Glutamatergic neuron (in vitro differentiated cells): ENCODE results near the gene RAB11FIP3. TPM values are rescaled to one million over a fixed set of nuclear protein-coding genes. Genes with fewer than 3 reads are reported as not detected.

Experiments used
- DNase-seq: peaks from one replicate; pipeline ENCODE4 v3.0.0; 2022
- H3K27ac Mint-ChIP-seq: one replicate; pipeline ENCODE4 v1.8.0; 2020; ENCODE audit warnings: mild to moderate bottlenecking, mixed read lengths, inconsistent platforms; ENCODE audit not compliant: unreplicated experiment
- H3K27me3 Mint-ChIP-seq: one replicate; pipeline ENCODE4 v1.8.0; 2020; ENCODE audit warnings: mild to moderate bottlenecking, moderate library complexity, mixed read lengths, inconsistent platforms; ENCODE audit not compliant: unreplicated experiment
- H3K36me3 Mint-ChIP-seq: one replicate; pipeline ENCODE4 v1.8.0; 2020; ENCODE audit warnings: mild to moderate bottlenecking, mixed read lengths, inconsistent platforms; ENCODE audit not compliant: unreplicated experiment
- H3K4me1 Mint-ChIP-seq: one replicate; pipeline ENCODE4 v1.8.0; 2020; ENCODE audit warnings: mild to moderate bottlenecking, low read depth, mixed read lengths, inconsistent platforms; ENCODE audit not compliant: unreplicated experiment
- H3K4me3 Mint-ChIP-seq: one replicate; pipeline ENCODE4 v1.8.0; 2020; ENCODE audit warnings: mild to moderate bottlenecking, mixed read lengths, inconsistent platforms; ENCODE audit not compliant: unreplicated experiment
- H3K9me3 Mint-ChIP-seq: one replicate; pipeline ENCODE4 v1.8.0; 2020; ENCODE audit warnings: mild to moderate bottlenecking, moderate library complexity, mixed read lengths, inconsistent platforms; ENCODE audit not compliant: unreplicated experiment
- total RNA-seq: library from RNA; stranded (reverse); fragmentation: NEBNext Ultra II Directional; extraction: Animal tissue kit (Norgen Biotek cat#: 25700); gene quantifications from one replicate; pipeline ENCODE4 v1.2.1, GENCODE V29; 2021; ENCODE audit not compliant: unreplicated experiment
- TF ChIP-seq, protein P1 (sequence below): fragments of 200-600 bp; sonication (generic); IDR thresholded peaks from one replicate; pipeline ENCODE4 v1.5.0; 2021; ENCODE audit not compliant: partially characterized antibody, unreplicated experiment

RAB11FIP3 gene
- total RNA-seq, 1 donor from 2014 or later: 103 TPM

DNA sequence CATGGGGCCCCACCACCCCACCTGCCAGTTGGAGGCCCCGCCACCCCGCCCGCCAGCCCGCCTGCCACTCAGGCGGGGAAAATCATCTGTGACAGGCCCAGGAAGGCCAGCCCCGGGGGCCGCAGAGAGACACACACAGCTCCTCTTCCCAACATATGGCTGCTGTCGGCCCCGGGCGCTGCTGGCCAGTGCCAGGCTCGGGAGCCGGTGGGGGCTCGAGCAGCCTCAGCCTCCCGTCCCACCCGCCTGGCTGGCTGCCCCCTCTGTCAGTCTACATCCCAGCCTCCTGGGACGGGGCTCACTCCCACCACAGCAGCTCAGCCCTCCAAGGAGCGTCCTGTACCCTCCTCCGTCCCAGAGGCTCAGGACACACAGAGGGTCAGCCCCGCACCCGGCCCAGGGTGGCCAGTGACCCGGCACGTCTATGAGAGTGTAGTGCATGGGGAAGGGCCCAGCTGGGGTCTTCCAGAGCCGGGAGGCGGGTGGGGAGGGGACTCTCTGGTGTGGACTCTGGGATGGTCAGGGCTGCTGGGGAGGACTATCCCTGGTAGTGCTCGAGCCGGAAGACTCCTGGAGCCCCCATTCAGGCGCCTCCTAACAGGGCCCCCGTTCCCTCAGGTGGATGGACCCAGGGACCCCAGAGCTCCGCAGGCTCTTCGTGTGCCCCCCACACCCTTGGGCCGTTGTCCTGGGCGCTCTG, 131.2 kb downstream of the RAB11FIP3 start:
- no peaks in the 10 kb centered on the region for H3K27me3 Mint-ChIP-seq
- TF ChIP-seq, protein P1, sequence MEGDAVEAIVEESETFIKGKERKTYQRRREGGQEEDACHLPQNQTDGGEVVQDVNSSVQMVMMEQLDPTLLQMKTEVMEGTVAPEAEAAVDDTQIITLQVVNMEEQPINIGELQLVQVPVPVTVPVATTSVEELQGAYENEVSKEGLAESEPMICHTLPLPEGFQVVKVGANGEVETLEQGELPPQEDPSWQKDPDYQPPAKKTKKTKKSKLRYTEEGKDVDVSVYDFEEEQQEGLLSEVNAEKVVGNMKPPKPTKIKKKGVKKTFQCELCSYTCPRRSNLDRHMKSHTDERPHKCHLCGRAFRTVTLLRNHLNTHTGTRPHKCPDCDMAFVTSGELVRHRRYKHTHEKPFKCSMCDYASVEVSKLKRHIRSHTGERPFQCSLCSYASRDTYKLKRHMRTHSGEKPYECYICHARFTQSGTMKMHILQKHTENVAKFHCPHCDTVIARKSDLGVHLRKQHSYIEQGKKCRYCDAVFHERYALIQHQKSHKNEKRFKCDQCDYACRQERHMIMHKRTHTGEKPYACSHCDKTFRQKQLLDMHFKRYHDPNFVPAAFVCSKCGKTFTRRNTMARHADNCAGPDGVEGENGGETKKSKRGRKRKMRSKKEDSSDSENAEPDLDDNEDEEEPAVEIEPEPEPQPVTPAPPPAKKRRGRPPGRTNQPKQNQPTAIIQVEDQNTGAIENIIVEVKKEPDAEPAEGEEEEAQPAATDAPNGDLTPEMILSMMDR: no peak

DNA sequence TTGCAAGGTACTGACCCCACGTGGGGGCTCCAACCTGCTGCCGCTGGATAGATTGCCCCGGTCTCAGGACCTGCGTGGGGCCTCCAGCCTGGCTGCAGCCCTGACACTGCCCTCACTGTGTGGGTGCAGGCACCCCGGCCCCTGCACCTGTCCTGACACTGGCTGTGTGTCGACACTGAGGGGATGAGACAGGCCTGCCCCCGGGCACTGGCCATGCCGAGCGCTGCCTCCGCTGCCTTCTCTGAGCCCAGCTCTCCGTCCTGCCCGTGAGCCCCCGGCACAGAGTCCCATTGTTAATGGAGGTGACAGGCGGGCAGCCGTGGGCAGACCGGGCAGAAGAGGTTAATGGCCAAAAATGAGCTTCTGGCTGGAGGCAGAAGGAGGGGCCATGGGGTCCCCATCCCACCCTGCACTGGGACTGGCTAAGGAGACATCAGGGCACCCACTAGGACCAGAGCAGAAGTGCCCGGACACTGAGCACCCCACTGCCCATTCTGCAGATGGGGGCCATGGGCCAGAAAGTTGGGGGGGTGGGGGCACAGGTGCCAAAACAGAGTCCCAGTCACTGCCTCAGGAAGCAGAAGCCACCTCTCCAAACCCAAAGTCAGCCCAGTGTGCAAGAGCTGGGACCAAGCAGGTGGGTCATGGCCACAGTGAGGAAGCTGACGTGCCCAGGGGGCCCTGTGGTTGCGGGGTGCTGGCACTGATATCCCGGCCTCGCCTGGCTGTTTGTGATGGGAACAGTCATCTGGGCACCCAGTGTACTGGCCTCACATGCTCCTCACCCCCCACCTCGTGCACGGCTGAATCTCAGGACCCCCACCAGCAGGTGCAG, 132.2 kb downstream of the RAB11FIP3 start:
- Mint-ChIP-seq H3K27me3 (peaks cover 5% of the 10 kb centered on the region), H3K36me3 (no peaks in the 10 kb centered on the region), H3K4me3 (no peak overlapping the region), H3K27ac (no peak overlapping the region), H3K9me3 (peaks cover 4% of the 10 kb centered on the region), H3K4me1 (peaks cover 5% of the 10 kb centered on the region)
- TF ChIP-seq, protein P1: no peak
- no peak for DNase-seq

More for the DNA sequence above, 131.2 kb downstream of the RAB11FIP3 start:
- H3K27ac Mint-ChIP-seq: no peak overlapping the region
- H3K36me3 Mint-ChIP-seq: no peaks in the 10 kb centered on the region
- no peak for DNase-seq
- H3K4me3 Mint-ChIP-seq: no peak overlapping the region
- no peaks in the 10 kb centered on the region for H3K9me3 Mint-ChIP-seq
- no peaks in the 10 kb centered on the region for H3K4me1 Mint-ChIP-seq

DNA sequence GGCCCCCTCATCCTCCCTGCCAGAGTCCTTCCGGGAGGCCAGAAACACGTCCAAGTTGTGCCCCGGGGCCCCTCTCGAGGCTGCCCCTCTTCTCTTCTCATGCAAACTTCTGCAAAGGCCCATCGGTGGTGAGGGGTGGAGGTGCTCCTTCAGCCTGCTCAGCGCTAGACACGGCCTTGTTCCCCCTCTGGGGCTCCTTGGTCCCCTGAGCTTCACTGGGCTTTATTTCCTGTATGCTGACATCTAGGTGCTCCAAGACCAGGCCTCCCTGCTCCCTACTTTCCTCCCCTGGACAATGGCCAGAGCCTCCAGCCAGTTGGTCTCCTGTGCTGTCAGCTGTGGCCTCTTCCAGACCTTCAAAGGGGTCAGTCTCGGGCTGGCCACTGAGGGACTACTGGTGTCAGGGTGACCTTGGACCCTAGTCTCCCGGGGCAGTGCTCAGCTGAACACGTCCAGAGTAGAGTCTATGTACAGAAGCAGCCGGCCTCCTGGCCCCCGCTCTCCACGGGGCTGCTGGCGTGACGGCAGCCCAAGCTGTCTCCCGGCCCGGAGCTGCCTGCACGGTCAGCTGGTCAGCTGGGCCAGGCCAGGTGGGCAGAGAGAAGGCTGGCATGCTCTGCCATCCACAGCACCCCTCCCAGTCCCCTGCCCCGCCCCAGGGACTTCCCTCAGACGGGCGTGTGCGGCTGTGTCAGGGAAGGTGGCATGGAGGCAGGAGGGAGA, 133.0 kb downstream of the RAB11FIP3 start:
- TF ChIP-seq, protein P1: no peak
- Mint-ChIP-seq H3K36me3 (no peaks in the 10 kb centered on the region), H3K4me1 (peaks cover 5% of the 10 kb centered on the region), H3K27me3 (peaks cover 6% of the 10 kb centered on the region), H3K4me3 (no peak overlapping the region), H3K27ac (no peak overlapping the region), H3K9me3 (peaks cover 6% of the 10 kb centered on the region)
- no peak for DNase-seq

DNA sequence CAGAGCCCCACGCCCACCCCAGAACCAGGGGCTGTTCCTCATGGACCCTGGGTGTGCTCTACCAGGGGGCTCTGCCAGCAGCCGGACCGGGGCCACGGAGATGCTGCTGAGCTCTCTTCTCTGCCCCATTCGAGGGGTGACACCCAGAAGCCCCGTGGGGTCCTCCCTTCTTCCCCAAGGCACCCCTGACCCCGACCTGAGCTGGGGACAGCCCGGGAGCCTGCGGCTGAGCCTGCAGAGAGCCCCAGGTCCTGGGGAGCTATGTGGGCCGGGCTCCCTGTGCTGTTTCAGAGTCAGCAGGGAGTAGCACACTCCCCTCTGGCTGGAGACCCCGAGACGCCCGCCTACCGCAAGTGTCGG, 133.6 kb downstream of the RAB11FIP3 start:
- no peaks in the 10 kb centered on the region for H3K36me3 Mint-ChIP-seq
- H3K27ac Mint-ChIP-seq: no peak overlapping the region
- H3K9me3 Mint-ChIP-seq: peaks cover 6% of the 10 kb centered on the region
- DNase-seq: no peak
- no peak overlapping the region for H3K4me3 Mint-ChIP-seq
- peaks cover 6% of the 10 kb centered on the region for H3K27me3 Mint-ChIP-seq
- H3K4me1 Mint-ChIP-seq: peaks cover 5% of the 10 kb centered on the region
- TF ChIP-seq, protein P1: no peak
